AG09319 (cell line): Measurements from ENCODE around the gene MVB12B.

Experiments
- DNase-seq: peaks from one replicate; pipeline ENCODE4 v3.0.0-alpha.2; 2010; ENCODE audit warnings: low read depth; ENCODE audit errors: extremely low read depth
- TF ChIP-seq, protein P1 (sequence below): IDR thresholded peaks from 2 replicates; pipeline ENCODE4 v1.5.1; 2011; ENCODE audit warnings: low read depth, mild to moderate bottlenecking, inconsistent platforms, low read length, moderate library complexity

The MVB12B gene

DNA sequence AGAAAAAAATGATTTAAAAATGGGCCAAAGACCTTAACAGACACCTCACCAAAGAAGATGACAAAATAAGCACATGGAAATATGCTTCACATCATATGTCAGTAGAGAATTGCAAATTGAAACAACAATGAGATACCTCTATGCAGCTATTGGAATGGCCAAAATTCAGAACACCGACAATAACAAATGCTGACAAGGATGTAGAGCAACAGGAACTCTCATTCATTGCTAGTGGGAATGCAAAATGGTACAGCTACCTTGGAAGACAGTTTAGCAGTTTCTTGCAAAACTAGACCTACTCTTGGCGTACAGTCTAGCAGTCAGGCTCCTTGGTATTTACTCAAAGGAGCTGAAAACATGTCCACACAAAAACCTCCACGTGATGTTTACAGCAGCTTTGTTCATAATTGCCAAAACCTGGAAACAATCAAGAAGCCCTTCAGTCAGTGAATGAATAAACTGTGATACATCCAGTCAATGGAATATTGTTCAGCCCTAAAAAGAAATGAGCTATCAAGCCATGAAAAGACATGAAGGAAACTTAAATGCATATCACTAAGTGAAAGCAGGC, 10.5 kb upstream of the MVB12B start:
- TF ChIP-seq, protein P1, sequence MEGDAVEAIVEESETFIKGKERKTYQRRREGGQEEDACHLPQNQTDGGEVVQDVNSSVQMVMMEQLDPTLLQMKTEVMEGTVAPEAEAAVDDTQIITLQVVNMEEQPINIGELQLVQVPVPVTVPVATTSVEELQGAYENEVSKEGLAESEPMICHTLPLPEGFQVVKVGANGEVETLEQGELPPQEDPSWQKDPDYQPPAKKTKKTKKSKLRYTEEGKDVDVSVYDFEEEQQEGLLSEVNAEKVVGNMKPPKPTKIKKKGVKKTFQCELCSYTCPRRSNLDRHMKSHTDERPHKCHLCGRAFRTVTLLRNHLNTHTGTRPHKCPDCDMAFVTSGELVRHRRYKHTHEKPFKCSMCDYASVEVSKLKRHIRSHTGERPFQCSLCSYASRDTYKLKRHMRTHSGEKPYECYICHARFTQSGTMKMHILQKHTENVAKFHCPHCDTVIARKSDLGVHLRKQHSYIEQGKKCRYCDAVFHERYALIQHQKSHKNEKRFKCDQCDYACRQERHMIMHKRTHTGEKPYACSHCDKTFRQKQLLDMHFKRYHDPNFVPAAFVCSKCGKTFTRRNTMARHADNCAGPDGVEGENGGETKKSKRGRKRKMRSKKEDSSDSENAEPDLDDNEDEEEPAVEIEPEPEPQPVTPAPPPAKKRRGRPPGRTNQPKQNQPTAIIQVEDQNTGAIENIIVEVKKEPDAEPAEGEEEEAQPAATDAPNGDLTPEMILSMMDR = no peak
- no peak for DNase-seq

- no peak for DNase-seq
- TF ChIP-seq, protein P1 = peak; percentile 37
These were observed 9.1 kb upstream of the MVB12B start for GRCh38 chr9:126317513-126317912.

- no peak for DNase-seq
- TF ChIP-seq, protein P1 = no peak
These were observed 7.8 kb upstream of the MVB12B start for GRCh38 chr9:126318858-126319257.

DNA sequence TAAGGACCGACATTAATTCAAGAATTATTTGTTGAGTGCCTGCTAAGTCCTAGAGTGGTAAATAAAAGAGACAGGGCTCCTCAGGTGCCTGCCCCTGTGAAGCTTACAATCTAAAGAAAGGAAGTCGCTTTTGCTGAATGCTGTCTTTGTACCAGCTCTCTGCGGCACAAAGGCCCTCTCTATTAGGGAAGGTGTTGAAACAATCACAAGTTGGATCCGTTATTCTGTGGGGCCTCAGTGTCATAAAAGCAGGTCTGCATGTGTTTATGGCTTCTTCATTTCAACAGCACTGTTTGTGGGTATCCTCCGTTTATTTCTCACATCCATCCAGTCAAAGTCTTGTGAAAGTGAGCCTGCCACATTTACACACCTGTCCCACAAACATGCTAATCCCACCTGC, 7.0 kb upstream of the MVB12B start:
- TF ChIP-seq, protein P1 = no peak
- DNase-seq = no peak

DNA sequence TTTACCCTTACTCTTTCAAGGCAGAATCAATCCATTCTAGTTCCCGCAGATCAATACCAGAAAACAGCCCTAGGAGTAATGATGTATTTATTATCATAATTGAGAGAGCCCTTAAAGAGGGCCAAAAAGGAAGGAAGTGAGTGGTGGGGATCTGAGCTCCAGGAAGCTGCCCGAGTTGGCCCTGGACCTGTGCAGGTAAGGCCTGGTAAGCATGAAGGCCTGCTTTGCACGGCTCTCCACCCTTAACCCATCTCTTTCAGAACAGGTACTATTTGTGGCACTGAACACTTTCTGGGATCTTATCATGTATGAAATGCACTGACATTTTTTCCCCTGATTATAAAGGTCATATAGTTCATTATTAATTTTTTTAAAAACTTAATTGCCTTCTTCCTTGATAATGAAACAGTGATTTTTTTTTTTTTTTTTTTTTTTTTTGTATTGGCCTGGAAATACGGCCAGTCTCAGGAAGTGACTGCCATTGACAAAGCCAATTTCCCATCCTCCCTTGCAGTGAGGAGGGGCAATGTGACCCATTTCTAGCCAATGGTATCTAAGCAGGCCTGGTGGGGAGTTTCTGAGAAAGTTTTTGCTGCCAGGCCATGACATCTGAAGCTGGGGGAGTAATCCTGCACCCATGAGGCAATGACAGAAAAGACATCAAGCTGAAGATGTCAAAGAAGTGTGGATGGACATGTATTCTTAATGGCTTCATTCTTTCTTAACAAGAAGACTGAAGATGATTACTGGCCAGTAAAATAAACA, 6.3 kb upstream of the MVB12B start:
- no peak for DNase-seq
- TF ChIP-seq, protein P1 = no peak

- DNase-seq = no peak
These were observed 4.9 kb upstream of the MVB12B start for GRCh38 chr9:126321742-126322141.

GRCh38 chr9:126325821-126326220, 808 bp upstream of the MVB12B start:
- TF ChIP-seq, protein P1 = no peak
- no peak for DNase-seq

More at GRCh38 chr9:126321742-126322141, 4.9 kb upstream of the MVB12B start:
- TF ChIP-seq, protein P1 = no peak
